Measurements from ENCODE around the gene CRISPLD2.
"Not testable (repeated sequence)": the region's sequence is repeated elsewhere in the genome, so short reads cannot be mapped to it uniquely, and the experiment has no call there.

CRISPLD2 gene

DNA sequence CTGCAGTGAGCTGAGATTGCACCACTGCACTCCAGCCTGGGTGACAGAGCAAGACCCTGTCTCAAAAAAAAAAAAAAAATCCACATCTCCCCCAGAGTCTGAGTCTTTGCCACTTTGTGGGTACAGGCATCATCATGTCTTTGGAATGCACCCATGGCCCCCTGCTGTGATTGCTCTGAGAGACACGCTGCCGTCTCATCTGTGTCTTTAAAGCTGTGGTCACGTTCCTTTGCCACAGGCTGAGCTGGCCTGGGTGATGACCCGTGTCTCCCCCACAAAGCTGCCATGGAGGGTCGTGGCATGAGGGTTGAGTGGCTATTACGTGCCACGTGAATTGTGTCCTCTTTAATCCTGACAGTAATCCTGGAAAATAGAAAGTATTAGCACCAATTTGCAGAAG, 20.2 kb downstream of the CRISPLD2 start:
- DNase-seq (ENCODE audit: low spot score) = no peak

GRCh38 chr16:84840687-84841627, 21.2 kb downstream of the CRISPLD2 start:
- DNase-seq (ENCODE audit: low spot score) = no peak

DNA sequence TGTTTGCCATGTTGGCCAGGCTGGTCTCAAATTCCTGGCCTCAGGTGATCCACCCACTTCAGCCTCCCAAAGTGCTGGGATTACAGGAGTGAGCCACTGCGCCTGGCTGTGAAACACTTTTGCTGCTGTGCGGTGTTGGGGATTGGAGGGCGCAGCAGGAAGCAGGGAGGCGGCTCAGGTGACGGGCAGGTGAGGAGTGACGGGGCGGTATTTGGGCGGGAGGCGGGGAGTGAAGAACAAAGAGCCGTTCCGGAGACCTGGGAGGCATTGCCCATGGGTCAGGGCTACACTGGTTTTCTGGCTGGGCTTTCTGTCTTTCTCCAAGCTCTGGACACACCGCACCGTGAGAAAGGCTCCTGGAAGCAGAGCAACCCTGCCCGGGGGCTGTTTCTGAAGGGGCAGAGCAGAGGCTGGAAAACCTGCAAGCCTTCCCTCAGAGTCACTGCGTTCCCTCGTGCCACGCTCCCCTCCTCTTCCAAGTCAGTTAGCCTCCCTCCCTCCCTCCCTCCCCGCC, 22.1 kb downstream of the CRISPLD2 start:
- no peak for DNase-seq (ENCODE audit: low spot score)

DNA sequence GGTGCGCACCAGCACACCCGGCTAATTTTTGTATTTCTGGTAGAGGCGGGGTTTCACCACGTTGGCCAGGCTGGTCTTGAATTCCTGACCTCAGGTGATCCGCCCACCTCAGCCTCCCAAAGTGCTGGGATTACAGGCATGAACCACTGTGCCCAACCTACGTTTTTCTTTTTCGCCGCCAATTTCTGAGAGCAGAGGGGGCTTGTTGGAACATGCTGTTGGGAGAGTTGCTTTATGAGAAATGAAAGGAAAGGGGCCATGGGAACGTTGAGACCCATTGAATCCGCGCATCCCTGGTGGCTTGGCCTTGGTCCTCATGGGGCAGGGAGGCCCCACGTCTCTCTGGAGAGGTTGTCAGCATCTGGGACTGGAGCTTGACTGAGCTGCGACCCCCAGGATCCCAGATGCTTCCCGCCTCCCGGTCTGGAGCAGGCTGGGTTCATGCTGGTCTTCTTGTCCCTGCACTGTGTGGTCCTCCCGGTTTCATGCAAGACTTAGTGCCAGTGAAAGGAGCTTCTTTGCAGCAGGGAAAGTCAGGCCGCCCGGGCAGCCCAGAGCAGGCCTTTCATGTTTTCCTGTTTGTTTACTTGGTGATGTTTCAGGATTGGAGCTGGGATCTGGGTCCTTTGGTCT, 22.8 kb downstream of the CRISPLD2 start:
- no peak for DNase-seq (ENCODE audit: low spot score)

GRCh38 chr16:84843149-84844048, 23.6 kb downstream of the CRISPLD2 start:
- DNase-seq (ENCODE audit: low spot score) = peak; percentile 12

GRCh38 chr16:84844049-84844350, 24.2 kb downstream of the CRISPLD2 start:
- DNase-seq (ENCODE audit: low spot score) = no peak

GRCh38 chr16:84844559-84845495, 25.0 kb downstream of the CRISPLD2 start:
- no peak for DNase-seq (ENCODE audit: low spot score)

DNA sequence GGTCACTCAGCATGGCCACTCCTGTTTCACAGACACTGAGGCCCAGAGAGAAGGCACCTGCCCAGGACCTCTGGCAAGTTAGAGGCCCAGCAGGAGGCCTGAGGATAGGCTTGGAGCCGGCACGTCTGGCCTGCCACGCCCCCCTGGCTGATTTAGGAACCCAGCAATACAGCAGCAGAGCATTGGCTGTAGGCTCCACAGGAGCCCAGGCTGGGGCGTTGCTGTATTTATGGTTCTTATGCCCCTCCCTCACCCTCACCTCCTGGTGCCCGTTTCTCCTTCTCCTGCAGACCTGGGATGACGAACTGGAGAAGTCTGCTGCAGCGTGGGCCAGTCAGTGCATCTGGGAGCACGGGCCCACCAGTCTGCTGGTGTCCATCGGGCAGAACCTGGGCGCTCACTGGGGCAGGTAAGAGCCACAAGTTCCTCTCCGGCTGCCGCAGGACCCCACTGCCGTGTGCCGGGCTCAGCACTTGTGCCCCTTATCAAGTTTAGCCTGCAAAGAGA, 25.8 kb downstream of the CRISPLD2 start:
- no peak for DNase-seq (ENCODE audit: low spot score)

- DNase-seq (ENCODE audit: low spot score) = no peak
Measured at GRCh38 chr16:84847564-84848355, 28.0 kb downstream of the CRISPLD2 start.

DNA sequence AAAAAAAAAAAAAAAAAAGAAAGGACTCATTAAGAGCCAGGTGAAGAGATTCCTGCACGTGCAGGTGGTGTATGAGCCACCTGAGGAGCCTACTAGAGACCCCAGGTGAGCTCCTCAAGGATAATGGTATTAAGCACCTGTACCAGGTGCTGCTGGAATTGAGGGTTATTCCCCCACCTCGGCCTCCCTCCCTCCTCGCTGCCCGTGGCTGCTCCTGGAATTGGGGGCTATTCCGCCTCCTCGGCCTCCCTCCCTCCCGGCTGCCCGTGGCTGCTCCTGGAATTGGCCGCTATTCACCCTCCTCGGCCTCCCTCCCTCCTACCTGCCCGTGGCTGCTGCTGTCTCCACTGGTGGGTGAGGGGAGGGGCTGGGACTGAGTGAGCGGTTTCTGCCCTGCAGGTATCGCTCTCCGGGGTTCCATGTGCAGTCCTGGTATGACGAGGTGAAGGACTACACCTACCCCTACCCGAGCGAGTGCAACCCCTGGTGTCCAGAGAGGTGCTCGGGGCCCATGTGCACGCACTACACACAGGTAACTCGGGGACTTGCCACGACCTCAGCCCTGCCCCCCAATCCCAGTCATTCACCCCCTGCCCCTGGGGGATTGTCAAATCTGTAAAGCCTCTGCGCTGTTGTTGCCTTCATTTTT, 29.3 kb downstream of the CRISPLD2 start:
- no peak for DNase-seq (ENCODE audit: low spot score)

GRCh38 chr16:84849751-84850150, 30.0 kb downstream of the CRISPLD2 start:
- DNase-seq (ENCODE audit: low spot score) = no peak

DNA sequence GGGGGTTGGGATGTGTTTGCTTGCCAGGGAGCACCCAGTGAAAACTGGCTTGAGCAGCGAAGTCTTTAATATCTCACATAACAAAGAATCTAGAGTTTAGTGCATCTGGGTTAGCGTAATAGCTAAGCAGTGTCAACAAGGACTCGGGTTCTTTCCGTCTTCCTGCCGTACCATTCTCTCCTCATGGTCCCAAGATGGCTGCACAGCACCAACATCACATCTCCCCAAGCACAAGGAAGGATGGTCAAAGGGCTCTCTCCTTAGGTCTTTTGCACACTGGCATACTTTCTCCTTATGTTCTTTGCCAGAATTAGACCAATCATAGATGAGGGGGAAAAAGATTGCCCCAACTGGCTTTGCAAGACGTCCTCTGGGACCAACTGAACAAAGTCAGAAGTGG, 30.9 kb downstream of the CRISPLD2 start:
- DNase-seq (ENCODE audit: low spot score) = no peak

GRCh38 chr16:84851192-84852127, 31.7 kb downstream of the CRISPLD2 start:
- DNase-seq (ENCODE audit: low spot score) = no peak

GRCh38 chr16:84853534-84853933, 33.7 kb downstream of the CRISPLD2 start:
- no peak for DNase-seq (ENCODE audit: low spot score)

DNA sequence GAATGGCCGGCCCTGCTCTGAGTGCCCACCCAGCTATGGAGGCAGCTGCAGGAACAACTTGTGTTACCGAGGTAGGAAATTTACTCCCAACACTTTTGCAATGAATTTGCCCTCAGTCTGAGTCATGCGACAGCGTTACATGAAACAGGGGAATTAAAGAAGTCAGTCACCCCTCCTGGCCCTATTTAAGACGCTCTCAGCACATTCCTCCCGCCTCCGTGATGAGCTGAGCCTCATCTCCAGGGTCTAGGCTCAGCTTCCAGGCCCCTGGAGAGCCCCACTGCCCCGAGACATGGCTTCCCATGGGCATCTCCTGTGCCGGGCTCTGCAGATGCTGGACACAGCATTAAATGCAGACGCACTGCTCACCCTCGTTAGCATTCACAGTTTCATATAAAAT, 35.0 kb downstream of the CRISPLD2 start:
- DNase-seq (ENCODE audit: low spot score) = no peak

- DNase-seq (ENCODE audit: low spot score) = not testable (repeated sequence)
Measured at GRCh38 chr16:84855435-84856202, 35.8 kb downstream of the CRISPLD2 start.

GRCh38 chr16:84856203-84856581, 36.4 kb downstream of the CRISPLD2 start:
- DNase-seq (ENCODE audit: low spot score) = not testable (repeated sequence)

DNA sequence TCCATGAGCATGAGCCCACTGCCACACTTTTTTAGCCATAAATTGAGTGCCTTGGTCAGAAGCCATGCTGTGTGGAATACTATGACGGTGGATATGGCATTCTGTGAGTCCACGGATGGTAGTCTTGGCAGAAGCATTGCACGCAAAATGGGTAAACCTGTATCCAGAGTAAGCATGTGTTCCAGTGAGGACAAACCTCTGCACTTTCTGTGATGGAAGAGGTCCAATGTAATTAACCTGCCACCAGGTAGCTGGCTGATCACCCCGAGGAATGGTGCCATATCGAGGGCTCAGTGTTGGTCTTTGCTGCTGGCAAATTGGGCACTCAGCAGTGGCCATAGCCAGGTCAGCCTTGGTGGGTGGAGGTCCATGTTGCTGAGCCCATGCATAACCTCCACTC, 37.0 kb downstream of the CRISPLD2 start:
- DNase-seq (ENCODE audit: low spot score) = not testable (repeated sequence)
